ENCODE data around the gene SIRPD. TPM values are rescaled to one million over a fixed set of nuclear protein-coding genes. Genes with fewer than 3 reads are reported as not detected.

Gene SIRPD
- total and polyA plus RNA-seq, 2 of the 13 experiments (the other 11 are each of a cell fraction or from before 2014, with no cell fraction given) = not detected

DNA sequence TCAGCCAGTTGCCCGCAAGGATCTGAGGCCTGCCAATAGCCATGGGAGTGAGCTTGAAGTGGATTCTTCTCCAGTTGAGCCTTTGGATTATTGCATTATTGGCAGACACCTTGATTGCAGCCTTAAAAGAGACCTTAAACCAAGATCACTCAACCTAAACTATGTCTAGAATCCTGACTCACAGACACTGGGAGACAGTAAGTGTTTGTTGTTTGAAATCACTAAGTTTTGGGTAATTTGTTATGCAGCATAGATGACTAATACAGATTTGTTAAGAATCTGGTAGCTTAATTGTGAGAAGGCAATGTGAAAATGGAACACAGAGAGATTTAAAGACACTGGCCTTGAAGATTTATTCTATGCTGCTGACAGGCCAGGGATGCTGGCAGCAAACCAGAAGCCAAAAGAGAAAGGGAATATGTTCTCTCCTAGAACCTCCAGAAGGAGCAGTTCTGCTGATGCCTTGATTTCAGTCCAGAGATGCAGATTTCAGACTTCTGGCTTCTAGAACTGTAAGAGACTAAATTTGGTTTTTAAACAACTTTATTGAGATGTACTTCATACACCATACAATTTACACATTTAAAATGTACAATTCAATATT, 17.6 kb downstream of the SIRPD start (continued):
- TF ChIP-seq, protein P1, sequence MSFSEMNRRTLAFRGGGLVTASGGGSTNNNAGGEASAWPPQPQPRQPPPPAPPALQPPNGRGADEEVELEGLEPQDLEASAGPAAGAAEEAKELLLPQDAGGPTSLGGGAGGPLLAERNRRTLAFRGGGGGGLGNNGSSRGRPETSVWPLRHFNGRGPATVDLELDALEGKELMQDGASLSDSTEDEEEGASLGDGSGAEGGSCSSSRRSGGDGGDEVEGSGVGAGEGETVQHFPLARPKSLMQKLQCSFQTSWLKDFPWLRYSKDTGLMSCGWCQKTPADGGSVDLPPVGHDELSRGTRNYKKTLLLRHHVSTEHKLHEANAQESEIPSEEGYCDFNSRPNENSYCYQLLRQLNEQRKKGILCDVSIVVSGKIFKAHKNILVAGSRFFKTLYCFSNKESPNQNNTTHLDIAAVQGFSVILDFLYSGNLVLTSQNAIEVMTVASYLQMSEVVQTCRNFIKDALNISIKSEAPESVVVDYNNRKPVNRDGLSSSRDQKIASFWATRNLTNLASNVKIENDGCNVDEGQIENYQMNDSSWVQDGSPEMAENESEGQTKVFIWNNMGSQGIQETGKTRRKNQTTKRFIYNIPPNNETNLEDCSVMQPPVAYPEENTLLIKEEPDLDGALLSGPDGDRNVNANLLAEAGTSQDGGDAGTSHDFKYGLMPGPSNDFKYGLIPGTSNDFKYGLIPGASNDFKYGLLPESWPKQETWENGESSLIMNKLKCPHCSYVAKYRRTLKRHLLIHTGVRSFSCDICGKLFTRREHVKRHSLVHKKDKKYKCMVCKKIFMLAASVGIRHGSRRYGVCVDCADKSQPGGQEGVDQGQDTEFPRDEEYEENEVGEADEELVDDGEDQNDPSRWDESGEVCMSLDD (CRISPR knock-in tag; IDR thresholded peaks at IDR 0.05; ENCODE audit: borderline replicate concordance) = no peak
- TF ChIP-seq HNRNPL (IDR thresholded peaks at IDR 0.05; ENCODE audit: low read depth, low read length) (no peak), PHF20 (CRISPR knock-in tag; IDR thresholded peaks at IDR 0.05) (no peak), SP1 (IDR thresholded peaks at IDR 0.05) (no peak), SP1 (CRISPR knock-in tag; IDR thresholded peaks at IDR 0.05) (no peak), RBAK (CRISPR knock-in tag; IDR thresholded peaks at IDR 0.05) (no peak), YEATS4 (CRISPR knock-in tag; IDR thresholded peaks at IDR 0.05; ENCODE audit: borderline replicate concordance) (no peak)
- TF ChIP-seq, protein P2, sequence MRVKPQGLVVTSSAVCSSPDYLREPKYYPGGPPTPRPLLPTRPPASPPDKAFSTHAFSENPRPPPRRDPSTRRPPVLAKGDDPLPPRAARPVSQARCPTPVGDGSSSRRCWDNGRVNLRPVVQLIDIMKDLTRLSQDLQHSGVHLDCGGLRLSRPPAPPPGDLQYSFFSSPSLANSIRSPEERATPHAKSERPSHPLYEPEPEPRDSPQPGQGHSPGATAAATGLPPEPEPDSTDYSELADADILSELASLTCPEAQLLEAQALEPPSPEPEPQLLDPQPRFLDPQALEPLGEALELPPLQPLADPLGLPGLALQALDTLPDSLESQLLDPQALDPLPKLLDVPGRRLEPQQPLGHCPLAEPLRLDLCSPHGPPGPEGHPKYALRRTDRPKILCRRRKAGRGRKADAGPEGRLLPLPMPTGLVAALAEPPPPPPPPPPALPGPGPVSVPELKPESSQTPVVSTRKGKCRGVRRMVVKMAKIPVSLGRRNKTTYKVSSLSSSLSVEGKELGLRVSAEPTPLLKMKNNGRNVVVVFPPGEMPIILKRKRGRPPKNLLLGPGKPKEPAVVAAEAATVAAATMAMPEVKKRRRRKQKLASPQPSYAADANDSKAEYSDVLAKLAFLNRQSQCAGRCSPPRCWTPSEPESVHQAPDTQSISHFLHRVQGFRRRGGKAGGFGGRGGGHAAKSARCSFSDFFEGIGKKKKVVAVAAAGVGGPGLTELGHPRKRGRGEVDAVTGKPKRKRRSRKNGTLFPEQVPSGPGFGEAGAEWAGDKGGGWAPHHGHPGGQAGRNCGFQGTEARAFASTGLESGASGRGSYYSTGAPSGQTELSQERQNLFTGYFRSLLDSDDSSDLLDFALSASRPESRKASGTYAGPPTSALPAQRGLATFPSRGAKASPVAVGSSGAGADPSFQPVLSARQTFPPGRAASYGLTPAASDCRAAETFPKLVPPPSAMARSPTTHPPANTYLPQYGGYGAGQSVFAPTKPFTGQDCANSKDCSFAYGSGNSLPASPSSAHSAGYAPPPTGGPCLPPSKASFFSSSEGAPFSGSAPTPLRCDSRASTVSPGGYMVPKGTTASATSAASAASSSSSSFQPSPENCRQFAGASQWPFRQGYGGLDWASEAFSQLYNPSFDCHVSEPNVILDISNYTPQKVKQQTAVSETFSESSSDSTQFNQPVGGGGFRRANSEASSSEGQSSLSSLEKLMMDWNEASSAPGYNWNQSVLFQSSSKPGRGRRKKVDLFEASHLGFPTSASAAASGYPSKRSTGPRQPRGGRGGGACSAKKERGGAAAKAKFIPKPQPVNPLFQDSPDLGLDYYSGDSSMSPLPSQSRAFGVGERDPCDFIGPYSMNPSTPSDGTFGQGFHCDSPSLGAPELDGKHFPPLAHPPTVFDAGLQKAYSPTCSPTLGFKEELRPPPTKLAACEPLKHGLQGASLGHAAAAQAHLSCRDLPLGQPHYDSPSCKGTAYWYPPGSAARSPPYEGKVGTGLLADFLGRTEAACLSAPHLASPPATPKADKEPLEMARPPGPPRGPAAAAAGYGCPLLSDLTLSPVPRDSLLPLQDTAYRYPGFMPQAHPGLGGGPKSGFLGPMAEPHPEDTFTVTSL (CRISPR knock-in tag; IDR thresholded peaks at IDR 0.05; ENCODE audit: borderline replicate concordance) = no peak
- TF ChIP-seq, protein P3, sequence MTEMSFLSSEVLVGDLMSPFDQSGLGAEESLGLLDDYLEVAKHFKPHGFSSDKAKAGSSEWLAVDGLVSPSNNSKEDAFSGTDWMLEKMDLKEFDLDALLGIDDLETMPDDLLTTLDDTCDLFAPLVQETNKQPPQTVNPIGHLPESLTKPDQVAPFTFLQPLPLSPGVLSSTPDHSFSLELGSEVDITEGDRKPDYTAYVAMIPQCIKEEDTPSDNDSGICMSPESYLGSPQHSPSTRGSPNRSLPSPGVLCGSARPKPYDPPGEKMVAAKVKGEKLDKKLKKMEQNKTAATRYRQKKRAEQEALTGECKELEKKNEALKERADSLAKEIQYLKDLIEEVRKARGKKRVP (CRISPR knock-in tag; IDR thresholded peaks at IDR 0.05) = no peak
- TF ChIP-seq, protein P4, sequence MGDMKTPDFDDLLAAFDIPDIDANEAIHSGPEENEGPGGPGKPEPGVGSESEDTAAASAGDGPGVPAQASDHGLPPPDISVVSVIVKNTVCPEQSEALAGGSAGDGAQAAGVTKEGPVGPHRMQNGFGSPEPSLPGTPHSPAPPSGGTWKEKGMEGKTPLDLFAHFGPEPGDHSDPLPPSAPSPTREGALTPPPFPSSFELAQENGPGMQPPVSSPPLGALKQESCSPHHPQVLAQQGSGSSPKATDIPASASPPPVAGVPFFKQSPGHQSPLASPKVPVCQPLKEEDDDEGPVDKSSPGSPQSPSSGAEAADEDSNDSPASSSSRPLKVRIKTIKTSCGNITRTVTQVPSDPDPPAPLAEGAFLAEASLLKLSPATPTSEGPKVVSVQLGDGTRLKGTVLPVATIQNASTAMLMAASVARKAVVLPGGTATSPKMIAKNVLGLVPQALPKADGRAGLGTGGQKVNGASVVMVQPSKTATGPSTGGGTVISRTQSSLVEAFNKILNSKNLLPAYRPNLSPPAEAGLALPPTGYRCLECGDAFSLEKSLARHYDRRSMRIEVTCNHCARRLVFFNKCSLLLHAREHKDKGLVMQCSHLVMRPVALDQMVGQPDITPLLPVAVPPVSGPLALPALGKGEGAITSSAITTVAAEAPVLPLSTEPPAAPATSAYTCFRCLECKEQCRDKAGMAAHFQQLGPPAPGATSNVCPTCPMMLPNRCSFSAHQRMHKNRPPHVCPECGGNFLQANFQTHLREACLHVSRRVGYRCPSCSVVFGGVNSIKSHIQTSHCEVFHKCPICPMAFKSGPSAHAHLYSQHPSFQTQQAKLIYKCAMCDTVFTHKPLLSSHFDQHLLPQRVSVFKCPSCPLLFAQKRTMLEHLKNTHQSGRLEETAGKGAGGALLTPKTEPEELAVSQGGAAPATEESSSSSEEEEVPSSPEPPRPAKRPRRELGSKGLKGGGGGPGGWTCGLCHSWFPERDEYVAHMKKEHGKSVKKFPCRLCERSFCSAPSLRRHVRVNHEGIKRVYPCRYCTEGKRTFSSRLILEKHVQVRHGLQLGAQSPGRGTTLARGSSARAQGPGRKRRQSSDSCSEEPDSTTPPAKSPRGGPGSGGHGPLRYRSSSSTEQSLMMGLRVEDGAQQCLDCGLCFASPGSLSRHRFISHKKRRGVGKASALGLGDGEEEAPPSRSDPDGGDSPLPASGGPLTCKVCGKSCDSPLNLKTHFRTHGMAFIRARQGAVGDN (CRISPR knock-in tag; IDR thresholded peaks at IDR 0.05) = no peak
- TF ChIP-seq, protein P5, sequence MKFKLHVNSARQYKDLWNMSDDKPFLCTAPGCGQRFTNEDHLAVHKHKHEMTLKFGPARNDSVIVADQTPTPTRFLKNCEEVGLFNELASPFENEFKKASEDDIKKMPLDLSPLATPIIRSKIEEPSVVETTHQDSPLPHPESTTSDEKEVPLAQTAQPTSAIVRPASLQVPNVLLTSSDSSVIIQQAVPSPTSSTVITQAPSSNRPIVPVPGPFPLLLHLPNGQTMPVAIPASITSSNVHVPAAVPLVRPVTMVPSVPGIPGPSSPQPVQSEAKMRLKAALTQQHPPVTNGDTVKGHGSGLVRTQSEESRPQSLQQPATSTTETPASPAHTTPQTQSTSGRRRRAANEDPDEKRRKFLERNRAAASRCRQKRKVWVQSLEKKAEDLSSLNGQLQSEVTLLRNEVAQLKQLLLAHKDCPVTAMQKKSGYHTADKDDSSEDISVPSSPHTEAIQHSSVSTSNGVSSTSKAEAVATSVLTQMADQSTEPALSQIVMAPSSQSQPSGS (CRISPR knock-in tag; IDR thresholded peaks at IDR 0.05) = no peak
- TF ChIP-seq, protein P6, sequence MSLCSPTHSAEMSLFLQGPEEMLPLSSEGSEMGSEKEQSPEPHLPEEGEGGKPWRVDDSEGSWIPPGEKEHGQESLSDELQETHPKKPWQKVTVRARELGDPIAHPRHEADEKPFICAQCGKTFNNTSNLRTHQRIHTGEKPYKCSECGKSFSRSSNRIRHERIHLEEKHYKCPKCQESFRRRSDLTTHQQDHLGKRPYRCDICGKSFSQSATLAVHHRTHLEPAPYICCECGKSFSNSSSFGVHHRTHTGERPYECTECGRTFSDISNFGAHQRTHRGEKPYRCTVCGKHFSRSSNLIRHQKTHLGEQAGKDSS (CRISPR knock-in tag; IDR thresholded peaks at IDR 0.05; ENCODE audit: borderline replicate concordance, low read depth) = no peak
